ENCODE measurements around the gene PRDX5. TPM values are rescaled to one million over a fixed set of nuclear protein-coding genes. Genes with fewer than 3 reads are reported as not detected.

Gene PRDX5
- total RNA-seq, 1 experiment from 2014 or later = 255 TPM

DNA sequence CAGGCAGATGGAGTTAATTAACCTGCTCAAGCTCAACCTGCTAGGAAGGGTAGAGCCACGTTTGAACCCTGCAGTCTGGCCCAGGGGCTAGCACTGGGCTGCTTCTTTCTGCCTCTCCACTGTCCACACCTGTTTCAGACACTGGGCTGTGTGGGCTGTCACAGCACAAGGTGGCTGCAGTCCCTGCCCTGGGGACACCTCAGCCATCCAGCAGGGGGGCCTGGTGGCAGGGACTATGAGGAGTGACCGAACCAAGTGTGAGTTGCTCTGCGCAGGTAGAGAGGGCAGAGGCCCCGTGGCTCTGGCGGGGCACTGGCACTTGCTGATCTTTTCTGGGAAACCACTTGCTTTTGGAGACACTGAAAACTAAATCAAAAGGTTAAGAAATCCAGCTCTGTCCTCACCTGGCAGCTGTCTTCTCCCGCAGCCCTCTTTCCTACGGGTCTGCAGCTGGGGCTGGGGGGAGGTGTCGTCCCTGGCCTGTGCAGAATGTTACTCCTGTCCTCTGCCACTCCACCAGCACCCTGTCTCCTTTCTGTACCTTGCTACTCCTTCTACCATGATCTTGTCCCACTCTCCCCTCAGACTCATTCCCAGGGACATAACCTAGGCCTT lies 39.2 kb upstream of the PRDX5 start:
- H3K27me3 Mint-ChIP-seq (ENCODE audit: low read depth) = no peaks in the 10 kb centered on the region
- no peak overlapping the region for H3K4me3 Mint-ChIP-seq
- POLR2A ChIA-PET = no interaction called here
- ATAC-seq (no peak), DNase-seq (ENCODE audit: low spot score) (no peak)
- H3K36me3 Mint-ChIP-seq = peaks cover 12% of the 10 kb centered on the region
- H3K4me1 Mint-ChIP-seq = peaks cover 19% of the 10 kb centered on the region
- TF ChIP-seq ZNF219 (CRISPR knock-in tag; IDR thresholded peaks at IDR 0.05; ENCODE audit: borderline replicate concordance) (no peak), CREB1 (CRISPR knock-in tag; IDR thresholded peaks at IDR 0.05) (no peak), GABPB1 (CRISPR knock-in tag; IDR thresholded peaks at IDR 0.05) (no peak), NR2C2 (CRISPR knock-in tag; IDR thresholded peaks at IDR 0.05) (no peak), KAT7 (CRISPR knock-in tag; IDR thresholded peaks at IDR 0.05; ENCODE audit: borderline replicate concordance) (no peak), ZNF317 (CRISPR knock-in tag; IDR thresholded peaks at IDR 0.05; ENCODE audit: borderline replicate concordance, low read depth) (no peak), ZNF138 (CRISPR knock-in tag; conservative IDR thresholded peaks at IDR 0.05) (no peak), HMGA2 (CRISPR knock-in tag; IDR thresholded peaks at IDR 0.05) (no peak), ELF4 (CRISPR knock-in tag; IDR thresholded peaks at IDR 0.05; ENCODE audit: low read depth) (no peak), GRHL2 (CRISPR knock-in tag; IDR thresholded peaks at IDR 0.05; ENCODE audit: insufficient replicate concordance, severe bottlenecking) (no peak), TP53 (CRISPR knock-in tag; IDR thresholded peaks at IDR 0.05) (no peak), SP1 (CRISPR knock-in tag; conservative IDR thresholded peaks at IDR 0.05) (no peak)
- TF ChIP-seq, protein P1, sequence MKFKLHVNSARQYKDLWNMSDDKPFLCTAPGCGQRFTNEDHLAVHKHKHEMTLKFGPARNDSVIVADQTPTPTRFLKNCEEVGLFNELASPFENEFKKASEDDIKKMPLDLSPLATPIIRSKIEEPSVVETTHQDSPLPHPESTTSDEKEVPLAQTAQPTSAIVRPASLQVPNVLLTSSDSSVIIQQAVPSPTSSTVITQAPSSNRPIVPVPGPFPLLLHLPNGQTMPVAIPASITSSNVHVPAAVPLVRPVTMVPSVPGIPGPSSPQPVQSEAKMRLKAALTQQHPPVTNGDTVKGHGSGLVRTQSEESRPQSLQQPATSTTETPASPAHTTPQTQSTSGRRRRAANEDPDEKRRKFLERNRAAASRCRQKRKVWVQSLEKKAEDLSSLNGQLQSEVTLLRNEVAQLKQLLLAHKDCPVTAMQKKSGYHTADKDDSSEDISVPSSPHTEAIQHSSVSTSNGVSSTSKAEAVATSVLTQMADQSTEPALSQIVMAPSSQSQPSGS (CRISPR knock-in tag; IDR thresholded peaks at IDR 0.05; ENCODE audit: borderline replicate concordance, low read depth) = no peak
- TF ChIP-seq, protein P2, sequence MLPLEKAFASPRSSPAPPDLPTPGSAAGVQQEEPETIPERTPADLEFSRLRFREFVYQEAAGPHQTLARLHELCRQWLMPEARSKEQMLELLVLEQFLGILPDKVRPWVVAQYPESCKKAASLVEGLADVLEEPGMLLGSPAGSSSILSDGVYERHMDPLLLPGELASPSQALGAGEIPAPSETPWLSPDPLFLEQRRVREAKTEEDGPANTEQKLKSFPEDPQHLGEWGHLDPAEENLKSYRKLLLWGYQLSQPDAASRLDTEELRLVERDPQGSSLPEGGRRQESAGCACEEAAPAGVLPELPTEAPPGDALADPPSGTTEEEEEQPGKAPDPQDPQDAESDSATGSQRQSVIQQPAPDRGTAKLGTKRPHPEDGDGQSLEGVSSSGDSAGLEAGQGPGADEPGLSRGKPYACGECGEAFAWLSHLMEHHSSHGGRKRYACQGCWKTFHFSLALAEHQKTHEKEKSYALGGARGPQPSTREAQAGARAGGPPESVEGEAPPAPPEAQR (CRISPR knock-in tag; IDR thresholded peaks at IDR 0.05) = no peak
- TF ChIP-seq, protein P3, sequence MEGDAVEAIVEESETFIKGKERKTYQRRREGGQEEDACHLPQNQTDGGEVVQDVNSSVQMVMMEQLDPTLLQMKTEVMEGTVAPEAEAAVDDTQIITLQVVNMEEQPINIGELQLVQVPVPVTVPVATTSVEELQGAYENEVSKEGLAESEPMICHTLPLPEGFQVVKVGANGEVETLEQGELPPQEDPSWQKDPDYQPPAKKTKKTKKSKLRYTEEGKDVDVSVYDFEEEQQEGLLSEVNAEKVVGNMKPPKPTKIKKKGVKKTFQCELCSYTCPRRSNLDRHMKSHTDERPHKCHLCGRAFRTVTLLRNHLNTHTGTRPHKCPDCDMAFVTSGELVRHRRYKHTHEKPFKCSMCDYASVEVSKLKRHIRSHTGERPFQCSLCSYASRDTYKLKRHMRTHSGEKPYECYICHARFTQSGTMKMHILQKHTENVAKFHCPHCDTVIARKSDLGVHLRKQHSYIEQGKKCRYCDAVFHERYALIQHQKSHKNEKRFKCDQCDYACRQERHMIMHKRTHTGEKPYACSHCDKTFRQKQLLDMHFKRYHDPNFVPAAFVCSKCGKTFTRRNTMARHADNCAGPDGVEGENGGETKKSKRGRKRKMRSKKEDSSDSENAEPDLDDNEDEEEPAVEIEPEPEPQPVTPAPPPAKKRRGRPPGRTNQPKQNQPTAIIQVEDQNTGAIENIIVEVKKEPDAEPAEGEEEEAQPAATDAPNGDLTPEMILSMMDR (IDR thresholded peaks at IDR 0.05) = no peak
- TF ChIP-seq, protein P4, sequence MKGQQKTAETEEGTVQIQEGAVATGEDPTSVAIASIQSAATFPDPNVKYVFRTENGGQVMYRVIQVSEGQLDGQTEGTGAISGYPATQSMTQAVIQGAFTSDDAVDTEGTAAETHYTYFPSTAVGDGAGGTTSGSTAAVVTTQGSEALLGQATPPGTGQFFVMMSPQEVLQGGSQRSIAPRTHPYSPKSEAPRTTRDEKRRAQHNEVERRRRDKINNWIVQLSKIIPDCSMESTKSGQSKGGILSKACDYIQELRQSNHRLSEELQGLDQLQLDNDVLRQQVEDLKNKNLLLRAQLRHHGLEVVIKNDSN (CRISPR knock-in tag; IDR thresholded peaks at IDR 0.05) = no peak
- TF ChIP-seq, protein P5, sequence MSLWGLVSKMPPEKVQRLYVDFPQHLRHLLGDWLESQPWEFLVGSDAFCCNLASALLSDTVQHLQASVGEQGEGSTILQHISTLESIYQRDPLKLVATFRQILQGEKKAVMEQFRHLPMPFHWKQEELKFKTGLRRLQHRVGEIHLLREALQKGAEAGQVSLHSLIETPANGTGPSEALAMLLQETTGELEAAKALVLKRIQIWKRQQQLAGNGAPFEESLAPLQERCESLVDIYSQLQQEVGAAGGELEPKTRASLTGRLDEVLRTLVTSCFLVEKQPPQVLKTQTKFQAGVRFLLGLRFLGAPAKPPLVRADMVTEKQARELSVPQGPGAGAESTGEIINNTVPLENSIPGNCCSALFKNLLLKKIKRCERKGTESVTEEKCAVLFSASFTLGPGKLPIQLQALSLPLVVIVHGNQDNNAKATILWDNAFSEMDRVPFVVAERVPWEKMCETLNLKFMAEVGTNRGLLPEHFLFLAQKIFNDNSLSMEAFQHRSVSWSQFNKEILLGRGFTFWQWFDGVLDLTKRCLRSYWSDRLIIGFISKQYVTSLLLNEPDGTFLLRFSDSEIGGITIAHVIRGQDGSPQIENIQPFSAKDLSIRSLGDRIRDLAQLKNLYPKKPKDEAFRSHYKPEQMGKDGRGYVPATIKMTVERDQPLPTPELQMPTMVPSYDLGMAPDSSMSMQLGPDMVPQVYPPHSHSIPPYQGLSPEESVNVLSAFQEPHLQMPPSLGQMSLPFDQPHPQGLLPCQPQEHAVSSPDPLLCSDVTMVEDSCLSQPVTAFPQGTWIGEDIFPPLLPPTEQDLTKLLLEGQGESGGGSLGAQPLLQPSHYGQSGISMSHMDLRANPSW (CRISPR knock-in tag; conservative IDR thresholded peaks at IDR 0.05; ENCODE audit: low read depth) = no peak
- H3K27ac Mint-ChIP-seq = peak overlapping the region; percentile 12; the same call in 1 of the 2 replicates
- CTCF ChIA-PET = interaction anchor here (0.6 to 4.0 kb wide), 8 partner anchors 8 to 441 kb away, joined by 3 to 24 read pairs (median 4); partner anchors contain the start of genes CATSPERZ, ESRRA, KCNK4 and PLCB3
- H3K9me3 Mint-ChIP-seq = no peaks in the 10 kb centered on the region
